H1 (cell line): Measurements from ENCODE around the gene AK2. TPM values are rescaled to one million over a fixed set of nuclear protein-coding genes. Genes with fewer than 3 reads are reported as not detected.

Experiments used
- ASH2L ChIP-seq: fragments of 200-600, 300-600 bp; sonication (generic); IDR thresholded peaks from one replicate; pipeline ENCODE4 v1.7.1; 2017; ENCODE audit warnings: low read length
- BACH1 ChIP-seq: IDR thresholded peaks from 2 replicates; pipeline ENCODE4 v1.6.1; 2012; ENCODE audit warnings: low read length, improper control_type of control experiment
- CBX8 ChIP-seq: fragments of 300-800, 300-1000 bp; sonication (generic); IDR thresholded peaks from 2 replicates; pipeline ENCODE4 v1.7.1; 2016; ENCODE audit warnings: low read depth, low read length, borderline replicate concordance
- E2F6 ChIP-seq: IDR thresholded peaks from 2 replicates; pipeline ENCODE4 v1.6.1; 2012; ENCODE audit warnings: inconsistent platforms
- EGR1 ChIP-seq: IDR thresholded peaks from 2 replicates; pipeline ENCODE4 v1.6.1; 2011; ENCODE audit warnings: low read depth, low read length, borderline replicate concordance
- GABPA ChIP-seq: IDR thresholded peaks from 2 replicates; pipeline ENCODE4 v1.6.1; 2011; ENCODE audit warnings: mild to moderate bottlenecking, low read length, moderate library complexity, borderline replicate concordance; ENCODE audit not compliant: insufficient read depth
- GTF2F1 ChIP-seq: IDR thresholded peaks from 2 replicates; pipeline ENCODE4 v1.6.1; 2012; ENCODE audit warnings: low read depth, low read length, improper control_type of control experiment, borderline replicate concordance
- JUND ChIP-seq: IDR thresholded peaks from 2 replicates; pipeline ENCODE4 v1.6.1; 2011; ENCODE audit warnings: mild to moderate bottlenecking, improper control_type of control experiment, low read length
- MAX ChIP-seq: IDR thresholded peaks from 2 replicates; pipeline ENCODE4 v1.6.1; 2012; ENCODE audit warnings: inconsistent platforms
- NANOG ChIP-seq: IDR thresholded peaks from 2 replicates; pipeline ENCODE4 v1.6.1; 2011; ENCODE audit warnings: low read length, low read depth, mild to moderate bottlenecking, inconsistent platforms; ENCODE audit not compliant: insufficient read depth, poor library complexity, severe bottlenecking
- NRF1 ChIP-seq: IDR thresholded peaks from 2 replicates; pipeline ENCODE4 v1.6.1; 2011; ENCODE audit warnings: mild to moderate bottlenecking, low read depth, low read length, improper control_type of control experiment
- RBBP5 ChIP-seq: IDR thresholded peaks from 2 replicates; pipeline ENCODE4 v1.7.1; 2012; ENCODE audit warnings: low read depth, mild to moderate bottlenecking, inconsistent platforms, low read length, moderate library complexity, borderline replicate concordance
- RNF2 ChIP-seq: fragments of 200-900, 300-1000 bp; sonication (generic); IDR thresholded peaks from 2 replicates; pipeline ENCODE4 v1.7.1; 2016; ENCODE audit warnings: borderline replicate concordance, low read depth, mild to moderate bottlenecking, antibody characterized with exemption, low read length; ENCODE audit not compliant: poor library complexity, severe bottlenecking; ENCODE audit errors: missing control alignments
- SAP30 ChIP-seq: fragments of 300-600 bp; sonication (generic); IDR thresholded peaks from 2 replicates; pipeline ENCODE4 v1.7.1; 2012; ENCODE audit warnings: low read length, moderate library complexity, mild to moderate bottlenecking, inconsistent platforms; ENCODE audit not compliant: insufficient read depth, insufficient replicate concordance
- SIX5 ChIP-seq: IDR thresholded peaks from 2 replicates; pipeline ENCODE4 v1.6.1; 2011; ENCODE audit warnings: mild to moderate bottlenecking, low read depth, low read length
- SP4 ChIP-seq: IDR thresholded peaks from 2 replicates; pipeline ENCODE4 v1.6.1; 2012; ENCODE audit warnings: low read length, inconsistent platforms
- TAF1 ChIP-seq: IDR thresholded peaks from 2 replicates; pipeline ENCODE4 v1.6.1; 2011; ENCODE audit warnings: mild to moderate bottlenecking, low read depth, low read length
- TBP ChIP-seq: IDR thresholded peaks from 2 replicates; pipeline ENCODE4 v1.6.1; 2011; ENCODE audit warnings: low read depth, low read length, improper control_type of control experiment
- TCF12 ChIP-seq: IDR thresholded peaks from 2 replicates; pipeline ENCODE4 v1.6.1; 2011; ENCODE audit warnings: low read depth, mild to moderate bottlenecking, low read length
- polyA plus RNA-seq, 7 experiments: library from polyadenylated mRNA; depleted of rRNA in 3 of 7; stranded (reverse) in 5 of 7; unstranded in 2 of 7; fragments of >200 nt in 5 of 7; fragments of 200-250 nt in 2 of 7; gene quantifications; 1 replicate in 5 of 7; 2 replicates in 1 of 7; 4 replicates in 1 of 7; pipeline versions ENCODE4 v1.2.1 to v1.2.3, GENCODE V29; 2011 to 2013; ENCODE audit warnings: missing spikeins in 2 of 7, mixed read lengths in 2 of 7
- total RNA-seq: library from RNA; stranded (reverse); fragmentation: NEBNext Ultra II Directional; extraction: Animal tissue kit (Norgen Biotek cat#: 25700); gene quantifications from 2 replicates; pipeline ENCODE4 v1.2.1, GENCODE V29; 2021

The AK2 gene
- total and polyA plus RNA-seq, 2 of the 8 experiments (the other 6 are each of a cell fraction or from before 2014, with no cell fraction given), result 92.3 to 137 TPM

DNA sequence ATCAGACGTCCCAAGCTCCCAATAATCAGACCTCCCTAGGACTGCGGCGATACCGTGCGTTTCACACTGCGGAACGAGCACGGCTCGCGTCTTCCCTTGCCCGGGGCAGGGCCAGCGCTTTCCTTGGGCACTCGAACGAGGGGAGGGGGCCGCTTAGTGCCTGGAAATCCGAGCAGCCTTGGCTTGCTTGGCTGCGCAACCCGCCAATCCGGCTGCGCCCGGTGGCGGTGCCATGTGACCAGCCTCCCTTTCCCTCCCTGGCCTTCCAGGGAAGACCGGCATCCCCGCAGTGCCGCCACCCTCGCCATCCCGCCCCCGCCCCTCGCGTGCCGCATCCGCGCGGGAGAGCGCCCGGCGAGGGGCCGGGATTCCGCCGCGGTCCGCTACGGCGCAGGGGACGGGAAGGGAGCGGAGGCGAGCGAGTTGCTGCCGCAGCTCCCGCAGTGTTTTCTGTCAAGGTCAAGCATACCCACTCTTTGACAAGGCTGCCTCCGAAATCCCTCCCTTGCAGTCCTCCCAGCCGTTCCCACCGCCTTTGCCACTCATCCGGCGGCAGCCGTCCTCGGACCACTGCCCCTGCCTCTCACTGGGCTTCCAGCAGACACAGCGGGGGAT is 63.8 kb downstream of the AK2 start (continued):
- TF ChIP-seq SP4 (no peak), RBBP5 (peak; percentile 84), TAF1 (peak; percentile 48; the same call in 1 of the 2 replicates), SAP30 (no peak), RNF2 (peak; percentile 29), BACH1 (peak; percentile 40; the same call in 1 of the 2 replicates), GTF2F1 (no peak), CBX8 (no peak), NANOG (no peak), EGR1 (peak; percentile 15; the same call in 1 of the 2 replicates), NRF1 (0 out of 2 replicates have a peak, but pooled peaks have one; percentile 17), GABPA (0 out of 2 replicates have a peak, but pooled peaks have one; percentile 38), TBP (peak; percentile 34; the same call in 1 of the 2 replicates), E2F6 (peak; percentile 95), ASH2L (peak; percentile 50), SIX5 (no peak), JUND (no peak), TCF12 (no peak), MAX (peak; percentile 94)
